GM21515 (cell line): ENCODE results near the gene ZNF777.
"Not testable (repeated sequence)": the region's sequence is repeated elsewhere in the genome, so short reads cannot be mapped to it uniquely, and the experiment has no call there.

Experiments
- ATAC-seq: cut with Tn5 transposase; IDR thresholded peaks from one replicate; pipeline ENCODE4 v1.9.1; 2021; ENCODE audit not compliant: unreplicated experiment

ZNF777 gene

GRCh38 chr7:149420006-149420405 is 40.9 kb downstream of the ZNF777 start:
- ATAC-seq, result no peak

- ATAC-seq, result no peak
Observed at GRCh38 chr7:149415391-149416071, 45.3 kb downstream of the ZNF777 start.

GRCh38 chr7:149414745-149415390 is 46.0 kb downstream of the ZNF777 start:
- no peak for ATAC-seq

- ATAC-seq, result no peak
Observed at GRCh38 chr7:149414171-149414570, 46.7 kb downstream of the ZNF777 start.

GRCh38 chr7:149413083-149413482 is 47.8 kb downstream of the ZNF777 start:
- ATAC-seq, result not testable (repeated sequence)

- peak; percentile 91 for ATAC-seq
Observed at GRCh38 chr7:149409895-149410294, 51.0 kb downstream of the ZNF777 start.

GRCh38 chr7:149404825-149405224 is 56.0 kb downstream of the ZNF777 start:
- ATAC-seq, result no peak

- ATAC-seq, result no peak
Observed at GRCh38 chr7:149404396-149404795, 56.5 kb downstream of the ZNF777 start.

GRCh38 chr7:149398195-149398820 is 62.6 kb downstream of the ZNF777 start:
- no peak for ATAC-seq

GRCh38 chr7:149397470-149398043 is 63.3 kb downstream of the ZNF777 start:
- ATAC-seq, result no peak

GRCh38 chr7:149388550-149389335 is 72.1 kb downstream of the ZNF777 start:
- ATAC-seq, result not testable (repeated sequence)

GRCh38 chr7:149386514-149386913 is 74.3 kb downstream of the ZNF777 start:
- not testable (repeated sequence) for ATAC-seq

GRCh38 chr7:149385195-149385950 is 75.5 kb downstream of the ZNF777 start:
- ATAC-seq, result no peak
